Uterus (tissue), 4 donors: Measurements from ENCODE around the gene TMEM203. TPM values are rescaled to one million over a fixed set of nuclear protein-coding genes. Genes with fewer than 3 reads are reported as not detected.

Experiments
- DNase-seq, 2 donors: peaks; one replicate each; pipeline ENCODE4 v3.0.0-alpha.2; 2019 to 2020
- H3K27ac ChIP-seq, 2 donors: fragments of 200-600 bp; sonication (generic); 1 replicate in 1 of 2; 2 replicates in 1 of 2; pipeline ENCODE4 v1.5.1; 2016 to 2018
- H3K27me3 ChIP-seq, 2 donors: fragments of 200-600 bp; sonication (generic); one replicate each; pipeline ENCODE4 v1.5.1; 2018 to 2019; ENCODE audit warnings: control low read depth in 1 of 2
- H3K36me3 ChIP-seq, 2 donors: fragments of 200-600 bp; sonication (generic); one replicate each; pipeline ENCODE4 v1.5.1; 2019; ENCODE audit warnings: control low read depth in 1 of 2
- H3K4me1 ChIP-seq, 2 donors: fragments of 200-600 bp; sonication (generic); one replicate each; pipeline ENCODE4 v1.5.1; 2018 to 2019; ENCODE audit warnings: control low read depth in 1 of 2
- H3K4me3 ChIP-seq, 2 donors: fragments of 200-600 bp; sonication (generic); 1 replicate in 1 of 2; 2 replicates in 1 of 2; pipeline ENCODE4 v1.5.1; 2018 to 2019; ENCODE audit warnings: mild to moderate bottlenecking in 1 of 2
- H3K9me3 ChIP-seq, 2 donors: fragments of 200-600 bp; sonication (generic); one replicate each; pipeline ENCODE4 v1.5.1; 2019; ENCODE audit warnings: control low read depth in 1 of 2
- POLR2A ChIP-seq, 2 donors: fragments of 450-650 bp; IDR thresholded peaks; one replicate each; pipeline ENCODE4 v1.6.1; 2016; ENCODE audit warnings: antibody characterized with exemption in 2 of 2, mild to moderate bottlenecking in 1 of 2, moderate library complexity in 1 of 2
- intact Hi-C: fragments of 100-400 bp; cut with DNase I; formaldehyde crosslinking; loops from one replicate; pipeline ENCODE4 v1.15.1; 2023; ENCODE audit warnings: low total_unique reads
- total RNA-seq, 4 donors: library from RNA; depleted of rRNA in 3 of 4; stranded (reverse); fragments of >200 nt in 3 of 4; gene quantifications; one replicate each; pipeline versions ENCODE4 v1.1.0 to v1.2.4, GENCODE V29; 2014 to 2023
- TF ChIP-seq, protein P1 (sequence below), 4 experiments: fragments of 200-600 bp in 2 of 4; fragments of 450-650 bp in 2 of 4; sonication (generic) in 2 of 4; IDR thresholded peaks; one replicate each; pipeline ENCODE4 v1.5.1; 2016 to 2019; ENCODE audit warnings: antibody characterized with exemption in 4 of 4, mild to moderate bottlenecking in 2 of 4, moderate library complexity in 1 of 4
- donor health status: DM: yes; HTN: yes; CAD: no.

TMEM203 gene
- total RNA-seq, 4 donors from 2014 or later: 33.2 to 53.3 (median 38.7) TPM

DNA sequence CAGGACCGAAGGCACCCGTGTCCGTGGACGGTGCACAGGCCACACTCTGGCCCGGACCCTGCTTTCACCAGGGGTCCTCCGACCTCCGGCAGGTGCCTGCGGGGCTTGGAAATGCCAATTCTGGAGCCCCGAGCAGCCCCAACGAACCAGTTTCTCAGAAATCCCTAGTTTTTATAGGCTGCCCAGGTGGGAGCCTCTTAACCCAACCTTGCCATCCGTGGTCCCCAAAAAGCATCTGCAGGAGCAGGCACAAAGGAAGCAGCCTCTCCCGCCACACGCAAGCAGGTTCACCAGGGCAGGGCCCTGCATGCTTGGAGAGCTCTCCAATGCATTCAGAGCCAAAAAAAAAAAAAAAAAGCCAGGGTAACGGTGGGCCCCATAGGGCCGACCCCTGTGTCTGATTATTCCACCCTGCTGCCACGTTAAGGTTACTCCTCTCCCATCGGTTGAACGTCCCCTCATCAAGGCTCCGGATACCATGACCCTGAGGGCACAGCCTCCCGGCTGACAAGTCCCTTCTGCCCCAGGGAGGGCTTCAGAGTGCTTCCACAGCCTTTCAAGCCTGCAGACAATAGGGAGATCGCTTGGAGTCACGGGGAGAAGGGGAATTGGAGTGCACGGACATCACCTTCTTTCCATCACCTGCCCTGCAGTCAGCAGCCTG, 4.1 kb downstream of the TMEM203 start:
- no peak for TF ChIP-seq POLR2A (IDR thresholded peaks at IDR 0.05)
- TF ChIP-seq, protein P1, sequence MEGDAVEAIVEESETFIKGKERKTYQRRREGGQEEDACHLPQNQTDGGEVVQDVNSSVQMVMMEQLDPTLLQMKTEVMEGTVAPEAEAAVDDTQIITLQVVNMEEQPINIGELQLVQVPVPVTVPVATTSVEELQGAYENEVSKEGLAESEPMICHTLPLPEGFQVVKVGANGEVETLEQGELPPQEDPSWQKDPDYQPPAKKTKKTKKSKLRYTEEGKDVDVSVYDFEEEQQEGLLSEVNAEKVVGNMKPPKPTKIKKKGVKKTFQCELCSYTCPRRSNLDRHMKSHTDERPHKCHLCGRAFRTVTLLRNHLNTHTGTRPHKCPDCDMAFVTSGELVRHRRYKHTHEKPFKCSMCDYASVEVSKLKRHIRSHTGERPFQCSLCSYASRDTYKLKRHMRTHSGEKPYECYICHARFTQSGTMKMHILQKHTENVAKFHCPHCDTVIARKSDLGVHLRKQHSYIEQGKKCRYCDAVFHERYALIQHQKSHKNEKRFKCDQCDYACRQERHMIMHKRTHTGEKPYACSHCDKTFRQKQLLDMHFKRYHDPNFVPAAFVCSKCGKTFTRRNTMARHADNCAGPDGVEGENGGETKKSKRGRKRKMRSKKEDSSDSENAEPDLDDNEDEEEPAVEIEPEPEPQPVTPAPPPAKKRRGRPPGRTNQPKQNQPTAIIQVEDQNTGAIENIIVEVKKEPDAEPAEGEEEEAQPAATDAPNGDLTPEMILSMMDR (IDR thresholded peaks at IDR 0.05): no peak
- intact Hi-C loops: no loop called here
- Histone ChIP-seq H3K27ac (peak overlapping the region in 1 of 2 donors; percentile 73), H3K36me3 (no peaks in the 10 kb centered on the region), H3K4me1 (peaks cover 21 to 26% of the 10 kb centered on the region in 2 donors), H3K4me3 (peak overlapping the region; percentile 50 to 54), H3K9me3 (no peaks in the 10 kb centered on the region), H3K27me3 (no peaks in the 10 kb centered on the region)
- no peak for DNase-seq

DNA sequence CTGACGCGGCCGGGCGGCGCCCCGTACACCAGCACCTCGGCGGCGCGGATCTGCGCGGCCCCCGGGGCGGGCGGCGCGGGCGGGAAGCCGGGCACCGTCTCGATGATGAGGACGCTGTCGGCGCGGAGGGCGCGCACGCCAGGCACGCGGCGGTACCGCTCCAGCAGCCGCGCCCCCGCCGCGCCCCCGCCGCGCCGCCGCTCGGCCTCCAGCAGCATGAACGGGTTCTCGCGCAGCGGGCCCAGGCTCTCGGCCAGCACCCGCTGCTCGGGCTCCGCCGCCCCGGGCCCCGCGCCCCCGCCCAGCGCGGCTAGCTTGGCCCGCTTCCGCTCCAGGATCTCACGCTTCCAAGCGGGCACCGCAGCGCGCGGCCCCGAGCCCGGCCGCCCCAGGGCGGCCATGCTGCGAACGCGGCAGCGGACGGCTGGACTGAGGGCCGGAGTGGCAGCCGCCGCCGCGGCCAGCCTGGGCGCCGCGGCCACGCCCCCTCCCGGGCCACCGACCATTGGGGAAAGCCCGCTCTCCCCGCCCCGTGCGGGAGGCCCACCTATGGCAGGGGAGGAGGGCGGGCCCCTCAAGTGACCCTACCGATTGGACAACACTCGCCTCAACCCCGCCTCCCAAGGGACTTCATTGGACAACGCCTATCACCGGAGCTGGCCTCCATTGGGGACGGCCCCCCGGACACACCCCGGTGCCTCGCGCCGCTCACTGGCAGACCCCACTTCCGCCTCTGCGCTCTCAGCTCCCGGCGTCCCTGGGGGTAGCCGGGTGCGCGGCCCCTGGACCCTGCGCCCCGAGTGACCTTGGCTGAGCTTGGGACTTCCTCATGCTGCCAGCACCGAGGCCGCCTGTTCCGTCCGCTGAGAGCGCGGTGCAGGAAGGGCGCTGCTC, 4.9 kb downstream of the TMEM203 start, which contains the start of gene TPRN:
Gene TPRN, minus strand, starts transcription at position 431 of the 894 bp plus-strand sequence. Its CDS starts 30 bp downstream, at position 401.
- no peaks in the 10 kb centered on the region for H3K27me3 ChIP-seq
- peak within 1 kb of the TSS; percentile 54 to 57 for H3K4me3 ChIP-seq
- peaks cover 20 to 26% of the 10 kb centered on the region in 2 donors for H3K4me1 ChIP-seq
- H3K9me3 ChIP-seq: no peaks in the 10 kb centered on the region
- H3K36me3 ChIP-seq: no peaks in the 10 kb centered on the region
- peak; percentile 81 to 89 for TF ChIP-seq POLR2A (IDR thresholded peaks at IDR 0.05)
- TF ChIP-seq, protein P1 (IDR thresholded peaks at IDR 0.05): no peak
- intact Hi-C loops: no loop called here
- DNase-seq: peak; percentile 99
- H3K27ac ChIP-seq: peak within 1 kb of the TSS; percentile 50 to 73

DNA sequence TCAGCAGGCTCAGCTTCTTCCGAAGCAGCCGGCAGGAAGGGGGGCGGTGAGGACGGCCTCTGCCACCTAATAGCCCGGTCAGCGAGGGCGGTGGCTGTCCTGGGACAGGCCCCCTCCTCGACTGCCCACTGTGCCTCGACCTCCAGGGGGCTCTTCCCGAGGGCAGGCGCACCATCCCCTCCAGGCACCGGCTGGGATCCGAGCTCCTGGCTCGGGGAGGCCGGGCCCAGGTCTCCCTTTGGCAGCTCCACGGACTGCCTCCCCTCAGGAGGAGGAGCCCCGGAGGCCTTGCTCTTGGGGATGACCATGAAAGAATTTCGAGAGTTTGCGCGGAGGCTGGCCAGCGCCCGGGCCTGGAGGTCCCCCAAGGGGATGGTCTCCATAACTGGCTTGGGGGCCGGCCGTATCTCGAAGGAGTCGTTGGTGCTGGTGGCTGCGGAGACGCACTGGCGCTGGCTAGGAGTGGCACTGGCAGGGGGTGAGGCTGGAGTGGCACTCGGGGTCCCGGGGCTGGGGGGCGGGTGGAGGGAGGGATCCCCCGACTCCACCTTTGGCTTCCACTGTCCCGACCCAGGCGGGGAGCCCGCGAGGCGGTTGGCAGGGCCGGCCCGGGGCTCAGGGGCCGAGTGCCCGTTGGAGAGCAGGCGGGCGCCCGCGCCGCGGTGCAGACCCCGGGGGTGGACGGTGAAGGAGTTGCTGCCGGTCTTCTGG, 5.9 kb downstream of the TMEM203 start:
- no peaks in the 10 kb centered on the region for H3K9me3 ChIP-seq
- intact Hi-C loops: no loop called here
- peaks cover 19 to 22% of the 10 kb centered on the region in 2 donors for H3K4me1 ChIP-seq
- TF ChIP-seq, protein P1 (IDR thresholded peaks at IDR 0.05): no peak
- no peak for TF ChIP-seq POLR2A (IDR thresholded peaks at IDR 0.05)
- H3K4me3 ChIP-seq: peak overlapping the region in 1 of 2 donors; percentile 38
- no peak for DNase-seq
- no peaks in the 10 kb centered on the region for H3K36me3 ChIP-seq
- H3K27ac ChIP-seq: no peak overlapping the region
- no peaks in the 10 kb centered on the region for H3K27me3 ChIP-seq

DNA sequence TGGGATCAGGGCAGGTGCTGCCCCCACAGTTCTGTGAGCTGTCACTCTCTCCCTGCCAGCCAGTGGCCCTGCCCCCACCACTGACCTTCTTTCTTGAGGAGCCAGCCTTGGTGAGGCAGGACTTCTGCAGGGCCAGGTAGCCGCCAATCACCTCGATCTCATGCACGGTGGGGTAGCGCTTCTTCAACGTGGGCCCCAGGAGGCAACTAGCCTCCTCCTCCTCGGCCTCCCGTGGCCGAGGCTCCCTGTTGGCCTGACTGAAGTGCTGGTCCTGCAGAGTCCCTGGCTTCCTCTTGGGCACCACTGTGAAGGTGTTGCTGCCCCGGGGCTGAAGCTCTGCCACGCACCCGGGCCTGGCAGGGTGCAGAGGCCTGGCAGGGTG, 6.6 kb downstream of the TMEM203 start:
- Histone ChIP-seq H3K27me3 (no peaks in the 10 kb centered on the region), H3K36me3 (no peaks in the 10 kb centered on the region), H3K4me1 (peaks cover 12 to 17% of the 10 kb centered on the region in 2 donors), H3K9me3 (no peaks in the 10 kb centered on the region), H3K4me3 (peak overlapping the region in 1 of 2 donors; percentile 38), H3K27ac (no peak overlapping the region)
- TF ChIP-seq, protein P1 (IDR thresholded peaks at IDR 0.05): no peak
- TF ChIP-seq POLR2A (IDR thresholded peaks at IDR 0.05): no peak
- no peak for DNase-seq
- intact Hi-C loops: no loop called here
